Measurements from ENCODE around the gene NIT1.

- no peak for TF ChIP-seq CTCF (IDR thresholded peaks at IDR 0.05)
- TF ChIP-seq EP300 (IDR thresholded peaks at IDR 0.05) = no peak
- no peak for TF ChIP-seq POLR2A (IDR thresholded peaks at IDR 0.05; ENCODE audit: low read depth)
- no peak for TF ChIP-seq POLR2AphosphoS5 (IDR thresholded peaks at IDR 0.05)
Measured at GRCh38 chr1:161070761-161071160, 47.1 kb upstream of the NIT1 start.
